Subcutaneous preadipocyte (primary cell): ENCODE measurements around the gene PSMA4. TPM values are rescaled to one million over a fixed set of nuclear protein-coding genes. Genes with fewer than 3 reads are reported as not detected.

Experiments used
- small RNA-seq: library from RNA; depleted of rRNA; stranded (forward); fragments of <200 nt; gene quantifications from one replicate; pipeline ENCODE3, GENCODE V24; 2012
- total RNA-seq: library from RNA; depleted of rRNA; stranded (reverse); fragments of >200 nt; gene quantifications from 2 replicates; pipeline ENCODE4 v1.2.3, GENCODE V29; 2012

Gene PSMA4
- total RNA-seq: 180 and 183 TPM in 2 replicates

DNA sequence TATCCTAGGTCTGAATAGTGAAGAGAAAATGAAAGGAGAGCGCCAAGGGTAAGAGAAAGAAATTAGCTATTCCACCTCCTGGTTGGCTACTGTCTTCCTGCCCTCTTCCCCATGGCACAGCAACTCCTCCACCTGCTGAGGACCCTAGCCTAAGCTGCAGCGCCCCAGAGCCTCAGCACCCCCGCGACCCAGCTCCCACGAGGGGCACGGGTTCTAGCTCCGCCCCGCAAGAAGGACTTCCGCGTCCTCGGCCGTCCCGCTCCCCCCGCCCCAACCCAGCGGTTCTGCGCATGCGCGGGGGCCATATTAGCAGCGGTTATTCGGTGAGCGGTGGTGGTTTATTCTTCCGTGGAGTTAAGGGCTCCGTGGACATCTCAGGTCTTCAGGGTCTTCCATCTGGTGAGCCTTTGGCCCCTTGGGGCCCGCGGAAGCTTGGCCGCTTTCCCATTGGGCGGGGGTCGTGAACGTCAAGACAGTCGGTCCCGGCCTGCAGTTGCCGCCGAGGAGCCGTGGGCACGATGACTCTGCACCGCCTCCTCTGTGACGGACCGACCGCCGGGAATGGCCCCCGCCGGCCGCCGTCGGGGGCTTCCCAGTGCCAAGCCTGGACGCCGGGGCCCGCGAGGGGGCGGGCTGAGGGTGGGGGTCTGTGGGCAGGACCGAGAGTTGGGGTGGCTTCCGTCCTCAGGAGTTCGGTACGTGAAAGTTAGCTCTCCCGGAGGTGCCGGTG, at the start of gene PSMA4:
TSS of gene PSMA4 (plus strand) at position 304 of the 730 bp plus-strand sequence. CDS start 1,484 bp downstream, outside the sequence.

DNA sequence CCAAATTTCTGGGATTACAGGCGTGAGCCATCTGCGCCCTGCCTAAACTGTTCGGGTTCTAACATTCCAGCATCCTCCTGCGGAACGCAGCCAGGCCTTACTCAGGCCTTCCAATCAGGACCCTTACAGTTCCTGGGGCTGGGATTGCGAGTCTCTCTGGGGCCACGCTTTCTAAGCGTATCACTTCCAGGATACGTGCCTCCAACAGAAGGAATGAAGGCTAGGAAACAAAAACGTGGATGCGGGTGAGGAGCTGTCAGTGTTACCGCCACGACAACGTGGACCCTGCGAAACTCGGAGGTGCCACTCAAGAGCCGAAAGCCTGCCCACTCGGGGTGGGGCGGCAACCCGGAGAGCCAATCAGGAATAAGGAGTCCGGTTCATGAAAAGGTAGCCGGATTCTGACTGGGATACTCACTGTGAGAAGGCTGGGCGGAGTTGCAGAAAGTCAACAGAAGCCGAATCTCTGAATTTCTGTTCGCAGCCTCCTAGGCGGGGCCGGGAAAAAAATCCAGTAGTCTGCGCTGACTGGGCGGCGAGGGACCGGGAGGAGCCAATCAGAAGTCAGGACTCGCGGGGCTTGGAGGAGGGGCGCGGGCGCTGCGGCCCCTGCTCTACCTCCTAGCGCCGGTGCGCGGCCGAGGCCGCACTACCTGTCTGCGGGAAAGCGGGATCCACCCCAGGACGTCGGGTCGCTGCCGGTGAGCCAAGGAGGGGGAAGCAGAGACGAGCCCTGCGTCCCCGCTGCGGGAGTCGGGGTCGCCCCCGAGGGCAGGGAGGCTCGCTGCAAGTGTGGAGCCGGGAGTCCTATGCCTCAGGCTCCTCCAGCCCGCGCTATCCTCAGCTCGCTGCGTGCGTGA, 33.0 kb upstream of the PSMA4 start, which contains the start of gene HYKK:
TSS of gene HYKK (plus strand) at position 607 of the 860 bp plus-strand sequence. CDS start 5,512 bp downstream, outside the sequence.

GRCh38 chr15:78565097-78565950, 25.1 kb downstream of the PSMA4 start, which contains the start of gene CHRNA5:
Gene CHRNA5, plus strand, starts transcription at chr15:78565520. Its CDS starts 200 bp downstream, at chr15:78565720.

Small RNAs within 50 kb of the gene (small RNA-seq; reads per million reads assigned to genes)
- not detected for gene AC067863.2

Other genes with a start within 250 kb of the PSMA4 start
- gene SKIC8, start 240.8 kb upstream of the PSMA4 start, total RNA-seq: 57.7 and 71.2 TPM in 2 replicates
- gene CRABP1, start 200.1 kb upstream of the PSMA4 start, total RNA-seq: not detected in 2 replicates
- gene IREB2, start 102.2 kb upstream of the PSMA4 start, total RNA-seq: 19.8 and 21.9 TPM in 2 replicates
- 3.1 and 3.3 TPM in 2 replicates for gene HYKK, start 32.9 kb upstream of the PSMA4 start, total RNA-seq
- gene CHRNA5, start 25.1 kb downstream of the PSMA4 start, total RNA-seq: 0.37 and 4.3 TPM in 2 replicates
- not detected in 2 replicates for gene CHRNA3, start 80.6 kb downstream of the PSMA4 start, total RNA-seq
- gene CHRNB4, start 100.8 kb downstream of the PSMA4 start, total RNA-seq: not detected in 2 replicates